CD4-positive, alpha-beta T cell treated with Interferon alpha-2 for 1 hour (primary cell): Measurements from ENCODE around the gene TNFAIP6.
A peak's percentile ranks its signal among the peaks of the same experiment; 100 is the strongest.
"Not testable (repeated sequence)": the region's sequence is repeated elsewhere in the genome, so short reads cannot be mapped to it uniquely, and the experiment has no call there.

ENCODE experiments used
- DNase-seq, 2 donors: peaks; one replicate each; pipeline ENCODE4 v3.0.0-alpha.2; 2020 to 2022

Gene TNFAIP6

DNA sequence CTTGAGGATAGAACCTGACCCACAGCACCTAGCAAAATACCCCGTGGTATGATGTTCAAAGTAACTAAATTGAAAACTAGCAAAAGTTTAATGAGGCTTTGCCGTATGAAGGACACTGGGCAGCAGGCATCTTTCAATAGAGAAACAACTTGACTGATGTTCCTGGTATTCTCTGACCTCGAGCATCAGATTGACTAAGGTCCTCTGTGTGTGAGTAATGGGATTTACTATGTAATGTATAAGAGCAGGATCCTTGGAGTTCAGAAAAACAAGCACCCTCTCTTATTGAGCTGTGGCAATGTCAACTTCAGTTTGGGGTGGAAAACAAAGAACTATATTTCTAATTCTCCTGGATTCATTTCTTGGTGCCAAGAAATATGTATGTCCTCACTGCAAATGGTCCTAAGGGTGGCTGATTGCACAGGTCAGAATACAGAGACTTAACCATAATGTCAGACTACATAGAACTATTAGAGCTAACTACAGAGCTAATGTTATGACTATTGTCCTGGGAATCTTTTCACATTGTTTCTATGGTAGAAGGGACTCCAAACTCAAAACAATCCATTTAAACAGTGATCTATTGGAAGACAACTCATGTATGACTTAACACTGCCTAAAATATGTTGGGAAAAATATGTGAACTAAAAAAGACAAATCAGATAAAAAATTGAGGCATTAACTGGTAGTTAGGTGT is 4.4 kb downstream of the TNFAIP6 start:
- DNase-seq: no peak

DNA sequence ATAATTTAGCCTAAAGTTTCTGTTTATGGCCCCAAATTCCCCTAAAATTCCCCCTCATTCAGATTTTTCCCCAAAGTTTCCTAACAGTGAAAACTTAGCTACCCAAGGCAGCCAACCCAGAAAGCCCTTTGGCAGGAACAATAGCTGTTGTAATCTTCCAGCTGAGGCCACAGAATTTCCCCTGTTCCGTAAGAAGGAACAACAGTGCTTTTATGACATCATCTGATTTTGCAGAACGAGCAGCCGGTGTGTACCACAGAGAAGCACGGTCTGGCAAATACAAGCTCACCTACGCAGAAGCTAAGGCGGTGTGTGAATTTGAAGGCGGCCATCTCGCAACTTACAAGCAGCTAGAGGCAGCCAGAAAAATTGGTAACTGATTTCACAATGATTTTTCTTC is 6.3 kb downstream of the TNFAIP6 start:
- peak in 1 of 2 donors; percentile 52 for DNase-seq

DNA sequence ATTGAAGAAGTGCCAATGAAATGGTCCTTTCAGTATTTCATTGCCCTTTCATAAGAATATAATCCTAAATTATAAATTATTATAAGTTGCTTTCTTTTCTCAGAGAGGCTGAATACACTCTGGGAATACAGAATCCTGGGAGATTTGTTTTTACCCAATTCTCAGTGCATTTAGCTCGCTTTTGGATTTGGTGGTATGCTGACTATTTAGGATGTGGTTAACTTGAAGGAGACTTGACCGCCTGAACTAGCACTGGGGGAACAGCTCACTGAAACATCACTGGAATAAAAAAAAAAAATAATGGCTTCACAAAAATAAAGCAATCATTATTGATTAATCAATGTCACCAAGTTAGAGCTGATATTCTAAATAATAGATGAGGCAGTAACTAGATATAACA is 10.2 kb downstream of the TNFAIP6 start:
- DNase-seq: no peak

DNA sequence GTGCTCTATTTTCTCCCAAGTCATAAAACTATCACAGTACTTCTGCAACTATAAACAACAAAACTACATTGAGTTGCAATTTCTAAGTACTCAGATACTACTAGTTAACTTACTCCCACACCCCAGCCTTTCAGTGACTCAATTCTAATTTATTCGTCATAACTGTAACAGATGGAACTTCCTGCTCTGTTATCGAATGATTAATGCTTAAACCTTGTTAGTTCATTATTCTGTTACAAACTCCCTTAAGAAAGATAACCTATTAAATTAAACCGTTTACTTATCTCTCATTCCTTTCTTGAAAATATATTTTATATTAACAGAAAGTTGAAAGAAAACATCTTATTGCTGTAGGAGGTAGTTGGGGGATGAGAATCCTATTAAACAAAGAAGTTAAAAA is 17.0 kb downstream of the TNFAIP6 start:
- no peak for DNase-seq

- no peak for DNase-seq
Measured at GRCh38 chr2:151379169-151379568, 21.8 kb downstream of the TNFAIP6 start.

DNA sequence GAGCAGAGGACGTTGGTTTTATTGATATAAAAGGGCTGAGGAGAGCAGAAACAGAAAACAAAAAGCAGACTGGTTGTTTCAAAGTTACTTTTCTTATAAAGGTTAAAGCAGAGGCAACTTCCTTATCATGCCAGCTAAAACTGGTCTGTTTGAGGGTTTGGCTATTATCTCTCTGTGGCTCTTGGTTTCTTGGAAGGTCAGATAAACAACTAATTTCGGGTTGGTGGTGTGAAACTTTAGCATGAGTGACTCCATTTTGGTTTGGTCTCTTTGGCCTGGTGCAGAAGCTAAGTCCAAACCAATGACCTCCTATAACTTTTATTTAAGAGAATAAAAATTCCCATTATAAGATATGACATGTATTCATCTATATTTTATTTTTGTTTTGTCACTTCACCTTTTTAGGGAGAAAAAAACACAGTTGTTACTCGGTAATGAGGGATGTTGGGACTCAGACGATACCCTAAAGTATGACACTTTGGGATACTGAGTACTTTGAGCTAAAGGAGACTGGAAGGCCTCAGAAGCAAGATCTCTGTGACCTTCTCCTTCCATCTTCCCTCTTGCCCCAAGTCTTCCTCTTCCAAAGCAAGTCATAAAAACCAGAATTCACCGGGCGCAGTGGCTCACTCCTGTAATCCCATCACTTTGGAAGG is 23.3 kb downstream of the TNFAIP6 start:
- no peak for DNase-seq

- no peak for DNase-seq
Measured at GRCh38 chr2:151381266-151381665, 23.9 kb downstream of the TNFAIP6 start.

DNA sequence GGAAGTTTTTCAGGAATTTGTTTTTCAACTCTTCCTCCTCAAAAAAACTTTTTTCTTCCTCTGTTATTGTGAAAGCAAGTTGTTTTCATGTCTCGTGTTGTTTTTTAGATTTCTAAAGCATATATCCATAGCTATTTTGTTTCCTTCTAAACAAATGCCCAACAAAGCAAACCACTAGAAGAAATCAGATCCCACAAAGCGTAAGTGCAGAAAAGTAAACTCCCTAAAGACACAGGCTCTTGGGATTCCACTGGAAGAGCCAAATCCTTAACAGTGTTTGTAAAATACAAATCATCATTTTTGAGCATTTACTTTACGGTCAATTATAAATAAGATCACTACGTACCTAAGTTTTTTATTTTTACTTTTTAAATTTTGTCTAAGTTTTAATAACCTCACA is 30.6 kb downstream of the TNFAIP6 start:
- no peak for DNase-seq

GRCh38 chr2:151391436-151391835 is 34.0 kb downstream of the TNFAIP6 start:
- no peak for DNase-seq

GRCh38 chr2:151394509-151394908 is 37.1 kb downstream of the TNFAIP6 start:
- DNase-seq: no peak

GRCh38 chr2:151395509-151396374 is 38.4 kb downstream of the TNFAIP6 start:
- DNase-seq: no peak

DNA sequence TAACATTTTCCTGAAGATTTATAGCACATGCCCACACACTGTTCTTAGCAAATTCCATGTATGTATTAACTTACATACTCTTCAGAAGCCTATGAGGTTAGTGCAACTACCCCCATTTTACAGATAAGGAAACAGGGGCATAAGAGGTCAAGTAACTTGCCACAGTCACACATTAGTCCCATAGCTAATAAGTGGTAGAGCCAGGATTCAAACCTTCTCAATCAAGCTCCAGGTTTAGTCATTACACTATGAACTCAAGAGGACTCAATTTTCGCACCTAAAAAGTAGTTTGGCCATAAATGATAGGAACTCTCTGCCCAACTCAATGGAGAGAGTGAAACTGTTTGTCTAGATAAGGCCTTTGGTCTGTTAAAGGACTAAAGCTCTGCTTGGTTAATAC is 42.6 kb downstream of the TNFAIP6 start:
- DNase-seq: no peak

- no peak for DNase-seq
Measured at GRCh38 chr2:151401149-151401548, 43.8 kb downstream of the TNFAIP6 start.

DNA sequence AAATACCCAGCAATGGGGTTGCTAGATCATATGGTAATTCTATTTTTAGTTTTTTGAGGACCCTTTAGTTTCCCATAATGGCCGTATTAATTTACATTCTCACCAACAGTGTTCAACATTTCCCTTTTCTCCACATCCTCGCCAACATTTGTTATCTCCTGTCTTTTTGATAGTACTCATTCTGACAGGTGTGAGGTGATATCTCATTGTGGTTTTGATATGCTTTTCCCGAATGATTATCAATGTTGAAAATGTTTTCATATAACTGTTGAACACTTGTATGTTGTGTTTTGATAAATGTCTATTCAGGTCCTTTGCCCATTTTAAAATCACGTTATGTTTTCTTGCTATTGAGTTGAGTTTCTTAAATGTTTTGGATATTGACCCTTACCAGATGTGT is 46.5 kb downstream of the TNFAIP6 start:
- DNase-seq: no peak

- no peak for DNase-seq
Measured at GRCh38 chr2:151405376-151405775, 48.0 kb downstream of the TNFAIP6 start.

DNA sequence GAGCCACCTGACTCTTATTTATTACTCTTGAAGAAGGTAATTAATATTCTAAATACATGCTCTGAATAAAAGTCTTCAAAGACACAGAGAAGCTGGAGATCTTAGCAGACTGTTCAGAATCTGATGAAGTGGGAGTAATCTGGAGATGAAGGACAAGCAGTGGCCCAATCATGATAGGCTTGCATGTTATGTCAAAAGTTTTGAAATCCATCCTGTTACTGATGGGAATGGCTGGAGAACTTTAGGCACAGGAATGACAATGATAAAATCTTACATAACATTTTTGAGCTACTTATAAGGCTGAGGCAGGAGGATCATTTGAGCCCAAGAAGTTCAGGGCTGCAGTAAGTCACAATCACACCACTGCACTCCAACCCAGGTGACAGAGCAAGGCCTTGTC is 49.9 kb downstream of the TNFAIP6 start:
- no peak for DNase-seq

DNA sequence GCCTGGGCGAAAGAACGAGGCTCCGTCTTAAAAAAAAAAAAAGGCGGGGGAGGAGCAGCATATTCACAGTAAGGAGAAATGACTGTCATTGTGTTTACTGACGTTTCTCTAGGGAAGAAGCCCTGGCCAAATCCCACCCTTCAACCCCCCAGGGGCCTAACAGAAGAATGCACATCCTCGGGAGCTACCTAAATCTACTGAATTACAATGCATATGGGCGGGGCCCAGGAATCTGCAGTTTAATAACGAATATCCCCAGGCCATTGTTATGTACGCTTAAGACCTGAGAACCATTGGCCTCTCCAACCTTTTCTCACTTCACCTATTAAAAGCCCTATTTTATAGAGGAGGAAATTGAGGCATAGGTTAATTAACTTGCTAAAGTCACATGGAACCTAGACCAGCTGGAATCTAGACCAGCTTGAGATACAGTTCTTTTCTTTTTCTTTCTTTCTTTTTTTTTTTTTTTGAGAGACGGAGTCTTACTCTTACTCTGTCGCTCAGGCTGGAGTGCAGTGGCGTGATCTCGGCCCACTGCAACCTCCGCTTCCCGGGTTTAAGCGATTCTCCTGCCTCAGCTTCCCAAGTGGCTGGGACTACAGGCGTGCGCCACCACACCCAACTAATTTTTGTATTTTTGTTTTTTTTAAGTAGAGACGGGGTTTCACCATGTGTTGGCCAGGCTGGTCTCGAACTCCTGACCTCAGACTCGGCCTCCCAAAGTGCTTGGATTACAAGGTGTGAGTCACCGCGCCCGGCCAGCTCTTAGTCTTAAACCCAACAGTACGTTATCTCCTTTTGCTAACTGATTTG is 51.6 kb downstream of the TNFAIP6 start:
- no peak for DNase-seq

DNA sequence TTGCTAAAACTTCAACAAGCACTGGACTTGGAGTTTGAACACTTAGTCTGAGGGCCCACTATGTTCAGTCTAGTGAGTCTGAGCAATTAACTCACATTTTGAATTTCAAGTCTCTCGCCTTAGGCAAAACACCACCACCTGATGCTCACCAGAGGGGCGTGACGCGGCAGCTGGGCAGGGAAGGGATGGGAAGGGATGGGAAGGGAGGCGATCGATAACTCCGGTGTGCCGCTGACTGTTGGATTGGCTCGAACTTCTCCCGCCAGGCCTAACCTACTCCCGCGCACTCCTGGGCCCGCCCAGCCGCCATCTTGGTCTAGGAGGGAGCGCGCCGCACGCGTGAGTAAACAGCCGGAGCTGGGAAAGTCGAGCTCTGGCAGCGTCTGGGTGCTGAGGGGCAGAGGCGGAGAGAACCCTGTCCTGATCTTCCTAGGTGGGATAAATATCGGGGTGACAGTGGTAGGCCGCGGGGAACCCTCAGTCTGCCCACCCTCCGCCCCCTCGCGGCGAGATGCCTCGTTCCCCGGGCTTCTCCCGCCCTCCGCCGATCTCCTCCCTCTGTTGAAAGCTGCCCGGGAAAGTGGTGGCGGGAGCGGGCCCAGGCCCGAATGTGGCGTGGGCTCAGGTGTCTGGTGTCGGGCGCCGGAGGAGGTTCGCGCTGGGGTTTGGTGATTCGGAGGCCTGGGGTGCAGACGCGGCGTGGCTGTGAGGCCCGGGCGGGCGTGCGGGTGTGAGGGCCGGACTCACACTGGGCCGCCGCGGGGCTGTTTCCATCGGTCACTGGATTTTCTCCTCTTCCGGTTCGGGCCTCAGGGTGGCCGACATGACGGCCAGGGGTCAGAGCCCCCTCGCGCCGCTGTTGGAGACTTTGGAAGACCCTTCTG is 52.5 kb downstream of the TNFAIP6 start, which contains the start of gene RIF1:
RIF1 (plus strand) TSS at position 302 of the 884 bp plus-strand sequence; CDS start at position 824, 522 bp downstream.
- peak; percentile 73 to 77 for DNase-seq

DNA sequence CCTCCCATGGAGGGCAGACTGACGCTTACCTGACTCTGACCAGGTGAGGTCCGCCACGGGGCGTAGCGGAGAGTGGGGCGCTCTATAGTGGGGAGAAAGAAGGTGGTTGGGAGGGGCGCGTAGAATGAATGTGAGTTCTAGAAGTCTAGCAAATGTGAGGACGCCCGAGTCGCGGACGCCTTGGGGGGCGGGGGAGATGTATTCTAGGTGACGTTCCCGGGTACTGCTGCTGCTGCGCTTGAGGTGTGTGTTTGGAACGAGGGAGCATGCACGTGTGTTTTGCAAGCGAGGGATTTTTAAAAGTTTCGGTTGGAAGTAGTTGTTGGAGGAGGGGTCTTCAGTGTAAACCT is 53.1 kb downstream of the TNFAIP6 start:
- peak; percentile 28 to 44 for DNase-seq

GRCh38 chr2:151417650-151418049 is 60.3 kb downstream of the TNFAIP6 start:
- no peak for DNase-seq

DNA sequence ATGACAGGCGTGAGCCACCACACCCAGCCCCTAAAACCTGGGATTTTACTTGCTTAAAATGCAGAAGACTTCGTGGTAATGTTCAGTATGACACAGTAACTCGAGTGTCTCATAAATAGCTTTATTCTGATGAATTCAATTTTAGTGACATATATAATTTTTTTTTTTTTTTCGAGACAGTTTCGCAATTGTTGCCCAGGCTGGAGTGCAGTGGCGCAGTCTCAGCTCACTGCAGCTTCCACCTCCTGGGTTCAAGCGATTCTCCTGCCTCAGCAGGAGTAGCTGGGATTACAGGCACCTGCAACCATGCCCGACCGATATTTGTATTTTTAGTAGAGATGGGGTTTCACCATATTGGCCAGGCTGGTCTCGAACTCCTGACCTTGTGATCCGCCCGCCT is 64.3 kb downstream of the TNFAIP6 start:
- DNase-seq: not testable (repeated sequence)
